Posterior vena cava (tissue), 2 donors: Measurements from ENCODE around the gene MYO1E. TPM values are rescaled to one million over a fixed set of nuclear protein-coding genes. Genes with fewer than 3 reads are reported as not detected.

Source experiments
- DNase-seq: peaks from one replicate; pipeline ENCODE4 v3.0.0-alpha.2; 2020; ENCODE audit warnings: low spot score
- intact Hi-C, 2 donors: fragments of 100-400 bp; cut with DNase I; formaldehyde crosslinking; loops; one replicate each; pipeline versions ENCODE4 v1.14.1 to v1.14.2; 2022 to 2023
- total RNA-seq, 2 donors: library from RNA; stranded (reverse); fragmentation: NEBNext Ultra II Directional; extraction: Animal tissue kit (Norgen Biotek cat#: 25700); gene quantifications; one replicate each; pipeline ENCODE4 v1.2.1, GENCODE V29; 2021
- donor health status: DM: yes; HTN: yes; CAD: no.
- donor health status: DM: yes; HTN: yes; CAD: no.

Gene MYO1E
- total RNA-seq, 2 donors from 2014 or later = 113 to 193 TPM

GRCh38 chr15:59194639-59195325 lies 177.9 kb downstream of the MYO1E start:
- DNase-seq = no peak
- intact Hi-C loops = no loop called here

GRCh38 chr15:59191855-59192237 lies 180.8 kb downstream of the MYO1E start:
- intact Hi-C loops = no loop called here
- DNase-seq = no peak

- intact Hi-C loops = no loop called here
- DNase-seq = no peak
Observed at GRCh38 chr15:59190291-59190690, 182.4 kb downstream of the MYO1E start.

- DNase-seq = no peak
- intact Hi-C loops = no loop called here
Observed at GRCh38 chr15:59189241-59189640, 183.4 kb downstream of the MYO1E start.

- intact Hi-C loops = no loop called here
- no peak for DNase-seq
Observed at GRCh38 chr15:59186501-59186900, 186.2 kb downstream of the MYO1E start.

GRCh38 chr15:59185725-59186124 lies 186.9 kb downstream of the MYO1E start:
- DNase-seq = no peak
- intact Hi-C loops = no loop called here

- intact Hi-C loops = no loop called here
Observed at GRCh38 chr15:59180945-59181600, 191.6 kb downstream of the MYO1E start.

GRCh38 chr15:59179717-59180116 lies 193.0 kb downstream of the MYO1E start:
- intact Hi-C loops = loop anchor here in 1 of 2 donors (10.0 kb wide), 1 partner anchor 45 kb away; no protein-coding TSS in a partner anchor

More at GRCh38 chr15:59180945-59181600, 191.6 kb downstream of the MYO1E start:
- DNase-seq = no peak

GRCh38 chr15:59178151-59178695 lies 194.4 kb downstream of the MYO1E start:
- intact Hi-C loops = loop anchor here in 1 of 2 donors (10.0 kb wide), 1 partner anchor 47 kb away; no protein-coding TSS in a partner anchor
- DNase-seq = no peak

More at GRCh38 chr15:59179717-59180116, 193.0 kb downstream of the MYO1E start:
- DNase-seq = no peak

- no peak for DNase-seq
- intact Hi-C loops = loop anchor here in 1 of 2 donors (10.0 kb wide), 1 partner anchor 48 kb away; no protein-coding TSS in a partner anchor
Observed at GRCh38 chr15:59177317-59177660, 195.4 kb downstream of the MYO1E start.

GRCh38 chr15:59176653-59177316 lies 195.9 kb downstream of the MYO1E start:
- no peak for DNase-seq
- intact Hi-C loops = loop anchor here in 1 of 2 donors (10.0 kb wide), 1 partner anchor 48 kb away; no protein-coding TSS in a partner anchor

- intact Hi-C loops = loop anchor here in 1 of 2 donors (5.0 to 10.0 kb wide), 2 partner anchors 50 to 317 kb away; no protein-coding TSS in a partner anchor
- DNase-seq = no peak
Observed at GRCh38 chr15:59174835-59175831, 197.5 kb downstream of the MYO1E start.

- DNase-seq = no peak
- intact Hi-C loops = loop anchor here in 1 of 2 donors (5.0 to 10.0 kb wide), 2 partner anchors 51 to 318 kb away; no protein-coding TSS in a partner anchor
Observed at GRCh38 chr15:59174151-59174834, 198.4 kb downstream of the MYO1E start.

GRCh38 chr15:59173194-59173593 lies 199.5 kb downstream of the MYO1E start:
- intact Hi-C loops = loop anchor here in 1 of 2 donors (5.0 to 10.0 kb wide), 2 partner anchors 52 to 319 kb away; no protein-coding TSS in a partner anchor

GRCh38 chr15:59172289-59172901 lies 200.3 kb downstream of the MYO1E start:
- no peak for DNase-seq
- intact Hi-C loops = loop anchor here in 1 of 2 donors (5.0 to 10.0 kb wide), 2 partner anchors 52 to 320 kb away; no protein-coding TSS in a partner anchor

More at GRCh38 chr15:59173194-59173593, 199.5 kb downstream of the MYO1E start:
- no peak for DNase-seq

GRCh38 chr15:59171067-59171397 lies 201.6 kb downstream of the MYO1E start:
- no peak for DNase-seq
- intact Hi-C loops = loop anchor here in 1 of 2 donors (5.0 to 10.0 kb wide), 2 partner anchors 54 to 321 kb away; no protein-coding TSS in a partner anchor
